Measurements from ENCODE around the gene PROB1. TPM values are rescaled to one million over a fixed set of nuclear protein-coding genes. Genes with fewer than 3 reads are reported as not detected.
"Not testable (repeated sequence)": the region's sequence is repeated elsewhere in the genome, so short reads cannot be mapped to it uniquely, and the experiment has no call there.

The PROB1 gene
- polyA plus RNA-seq, 1 donor: 2.4 TPM

DNA sequence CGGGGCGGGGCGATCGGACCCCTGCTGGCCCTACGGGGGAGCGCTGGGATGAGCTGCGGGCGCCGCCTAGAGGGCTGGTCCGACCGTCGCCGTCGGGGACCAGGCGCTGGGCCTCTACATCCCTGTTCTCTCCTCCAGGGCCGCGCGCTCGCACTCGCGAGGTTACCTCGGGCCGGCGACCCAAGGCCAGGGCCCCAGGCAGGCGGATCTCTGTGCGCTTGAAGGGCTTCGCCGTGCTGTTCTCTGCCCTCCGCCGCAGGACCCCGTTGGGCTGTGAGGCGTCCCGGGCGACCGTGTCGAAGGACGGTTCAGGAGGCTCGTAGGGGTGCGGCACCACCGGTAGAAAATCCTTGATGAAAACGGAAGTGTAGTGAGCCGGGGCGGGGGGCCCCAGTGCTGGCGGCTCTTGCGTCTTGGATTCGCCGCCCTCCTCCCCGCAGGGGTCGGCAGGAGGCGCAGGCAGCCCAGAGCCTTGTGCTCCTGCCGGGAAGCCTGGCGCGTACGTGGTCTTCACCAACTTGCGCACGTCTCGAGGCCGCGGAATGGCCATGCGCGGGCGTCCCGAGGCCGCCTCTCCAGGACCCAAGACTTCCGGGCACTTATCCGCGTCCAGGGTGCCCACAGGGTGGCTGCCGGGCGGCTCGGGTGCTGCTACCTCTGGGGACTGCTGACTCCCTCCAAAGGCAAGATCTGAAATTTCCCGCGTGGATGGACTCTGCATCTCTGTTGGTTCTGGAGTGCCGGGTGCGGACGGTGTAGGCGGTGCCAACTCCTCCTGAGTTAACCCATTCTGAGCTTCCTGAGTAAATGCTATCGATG is 2.0 kb downstream of the PROB1 start:
- DNase-seq: peak; percentile 65

DNA sequence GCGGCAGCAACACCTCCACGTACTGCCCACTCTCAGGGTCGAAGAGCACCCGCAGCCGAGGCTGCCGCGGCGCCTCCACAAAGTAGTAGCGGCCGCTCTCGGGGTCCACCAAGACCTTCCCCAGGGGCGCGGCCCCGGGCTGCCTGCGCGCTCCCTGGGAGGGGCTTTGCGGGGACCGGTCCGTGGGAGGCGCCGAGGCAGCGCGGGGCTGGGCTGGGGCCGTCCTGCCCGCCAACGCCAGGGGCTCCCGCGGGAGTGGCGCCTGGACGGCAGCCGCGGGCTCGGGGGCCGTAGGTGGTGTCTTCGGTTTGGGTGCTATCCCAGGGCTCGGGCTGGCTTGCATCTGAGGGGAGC is 2.6 kb downstream of the PROB1 start:
- DNase-seq: no peak

GRCh38 chr5:139391570-139392323 is 3.2 kb downstream of the PROB1 start:
- no peak for DNase-seq

- DNase-seq: no peak
Observed at GRCh38 chr5:139390639-139391569, 4.0 kb downstream of the PROB1 start.

- no peak for DNase-seq
Observed at GRCh38 chr5:139389701-139390638, 4.9 kb downstream of the PROB1 start, which contains the start of gene MZB1. Gene MZB1 (minus strand): TSS chr5:139389913. CDS start chr5:139389856, 57 bp downstream.

DNA sequence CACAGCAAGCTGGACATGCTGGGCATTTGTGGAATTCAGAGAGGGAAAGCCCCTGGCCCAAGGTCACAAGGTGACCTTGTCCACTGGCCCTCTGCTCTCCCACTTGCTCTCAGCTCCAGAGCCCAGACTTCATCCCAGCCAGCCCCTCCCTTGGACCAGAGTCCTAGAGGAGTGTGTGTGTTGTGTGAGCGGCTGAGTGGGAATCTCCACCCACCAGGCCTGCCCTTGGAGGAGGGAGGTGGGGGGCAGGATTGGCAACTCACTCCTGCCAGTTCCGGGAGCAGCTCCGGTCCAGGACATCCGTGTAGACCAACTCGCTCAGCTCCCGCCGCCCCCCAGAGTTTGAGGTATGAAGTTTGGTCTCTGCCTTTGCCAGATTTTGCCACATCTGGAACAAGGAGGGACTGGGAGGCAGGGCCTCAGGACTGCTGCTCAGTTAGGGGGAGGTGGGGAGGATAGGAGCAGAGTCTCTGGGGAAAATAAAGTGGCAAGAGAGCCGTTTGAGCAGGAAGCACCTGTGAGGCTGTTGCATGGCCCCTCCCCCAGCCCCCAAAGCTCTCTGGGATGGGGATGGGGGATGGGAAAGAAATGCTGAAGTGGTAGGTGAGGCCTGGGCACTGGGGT is 6.6 kb downstream of the PROB1 start:
- peak; percentile 25 for DNase-seq

DNA sequence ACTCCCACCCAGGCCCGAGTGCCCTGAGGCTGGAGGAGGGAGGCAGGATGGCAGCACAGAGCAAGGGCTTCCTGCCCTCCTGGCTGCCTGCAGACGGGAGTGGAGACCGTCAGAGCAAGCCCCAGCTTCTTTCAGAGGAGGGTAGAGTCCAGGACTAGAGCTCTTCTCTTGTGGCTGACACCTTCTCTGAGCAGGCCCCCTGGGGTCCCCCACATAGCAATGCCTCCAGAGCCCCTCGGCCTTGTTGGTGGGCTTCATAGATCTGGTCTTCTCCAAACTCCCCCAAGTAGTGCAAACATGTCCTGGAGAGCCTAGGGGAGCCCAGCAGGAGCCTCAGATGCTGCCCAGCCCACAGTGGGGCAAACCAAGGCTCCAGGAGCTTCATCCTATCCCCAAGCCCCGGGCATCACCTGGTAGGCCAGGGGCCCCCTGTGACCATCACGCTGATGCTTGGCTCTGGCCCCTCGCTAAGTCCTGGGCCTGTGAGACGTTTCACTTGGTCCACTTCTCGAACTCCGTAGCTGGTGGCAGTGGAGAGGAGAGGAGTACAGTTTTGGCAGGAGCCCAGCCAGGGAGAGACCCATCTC is 7.2 kb downstream of the PROB1 start:
- DNase-seq: no peak

DNA sequence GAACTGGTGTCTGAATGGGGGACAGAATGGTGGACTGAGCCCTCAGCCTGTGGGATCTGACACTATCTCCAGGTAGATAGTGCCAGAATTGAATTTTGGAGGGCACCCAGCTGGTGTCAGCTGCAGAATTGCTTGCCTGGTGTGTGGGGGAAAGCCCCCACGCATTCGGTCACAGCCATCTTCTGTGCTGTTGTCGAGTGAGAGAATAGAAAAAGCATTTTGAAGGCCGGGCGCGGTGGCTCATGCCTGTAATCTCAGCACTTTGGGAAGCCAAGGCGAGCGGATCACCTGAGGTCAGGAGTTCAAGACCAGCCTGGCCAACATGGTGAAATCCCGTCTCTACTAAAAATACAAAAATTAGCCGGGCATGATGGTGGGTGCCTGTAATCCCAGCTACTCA is 7.9 kb downstream of the PROB1 start:
- not testable (repeated sequence) for DNase-seq

- DNase-seq: no peak
Observed at GRCh38 chr5:139386050-139386438, 8.9 kb downstream of the PROB1 start.

- DNase-seq: no peak
Observed at GRCh38 chr5:139385061-139386049, 9.5 kb downstream of the PROB1 start.

DNA sequence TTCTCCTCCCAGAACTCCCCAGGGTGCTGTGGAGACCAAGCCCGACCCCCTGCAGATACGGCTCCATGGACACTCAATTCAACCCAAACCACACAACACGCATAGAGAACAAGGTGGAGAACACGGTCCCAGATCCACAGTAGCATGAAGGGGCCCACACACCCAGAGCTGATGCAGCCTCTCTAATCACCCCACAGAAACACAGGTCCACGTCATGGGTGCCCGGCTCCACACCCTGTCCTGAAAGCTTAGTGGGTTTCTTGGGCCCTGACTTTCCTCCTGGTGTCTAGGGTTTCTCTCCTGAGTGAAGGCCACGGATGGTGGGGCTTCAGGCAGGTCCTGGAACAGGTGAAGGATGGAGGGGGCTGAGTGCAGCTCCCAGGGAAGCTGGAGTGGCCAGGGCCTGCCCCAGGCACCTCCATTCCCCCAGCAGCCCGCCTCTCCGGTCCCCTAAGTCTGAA is 10.3 kb downstream of the PROB1 start:
- DNase-seq: no peak

- no peak for DNase-seq
Observed at GRCh38 chr5:139383993-139384590, 10.8 kb downstream of the PROB1 start.

DNA sequence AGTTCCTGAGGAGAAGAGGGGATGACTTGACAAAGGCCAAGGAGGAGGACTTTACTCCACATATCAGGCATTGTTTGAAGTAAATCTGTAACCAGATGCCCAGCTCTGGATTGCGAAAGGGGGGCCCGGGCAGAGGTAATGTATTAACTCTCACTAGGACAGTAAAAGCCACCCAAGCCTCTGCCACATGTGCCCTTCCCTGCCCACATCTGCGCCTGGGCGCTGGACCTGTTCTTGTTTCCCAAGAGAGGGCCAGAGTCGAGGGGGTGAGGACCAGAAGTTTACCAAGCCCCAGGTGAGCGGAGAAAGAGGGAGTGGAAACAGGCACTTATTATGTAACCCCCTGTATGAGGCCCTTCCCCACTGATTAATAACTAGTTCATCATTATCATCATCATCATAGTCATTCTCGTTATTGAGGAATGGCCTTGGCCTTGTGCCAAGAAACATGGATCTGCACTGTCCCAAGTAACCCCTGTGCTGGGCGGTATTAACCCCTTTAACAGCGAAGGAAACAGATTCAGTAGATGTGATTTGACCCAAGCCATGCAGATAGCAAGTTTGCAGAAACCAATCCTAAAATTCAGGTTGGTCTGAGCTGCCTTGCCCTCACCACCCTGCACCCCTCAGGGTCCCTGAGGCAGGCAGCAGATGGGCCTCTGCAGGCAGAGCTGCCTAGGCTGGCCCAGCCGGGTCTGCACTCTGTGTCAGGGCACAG is 11.5 kb downstream of the PROB1 start, which contains the start of gene SLC23A1:
Gene SLC23A1, minus strand, starts transcription at position 23 of the 718 bp plus-strand sequence. CDS start 44 bp downstream, outside the sequence.
- peak; percentile 35 for DNase-seq

DNA sequence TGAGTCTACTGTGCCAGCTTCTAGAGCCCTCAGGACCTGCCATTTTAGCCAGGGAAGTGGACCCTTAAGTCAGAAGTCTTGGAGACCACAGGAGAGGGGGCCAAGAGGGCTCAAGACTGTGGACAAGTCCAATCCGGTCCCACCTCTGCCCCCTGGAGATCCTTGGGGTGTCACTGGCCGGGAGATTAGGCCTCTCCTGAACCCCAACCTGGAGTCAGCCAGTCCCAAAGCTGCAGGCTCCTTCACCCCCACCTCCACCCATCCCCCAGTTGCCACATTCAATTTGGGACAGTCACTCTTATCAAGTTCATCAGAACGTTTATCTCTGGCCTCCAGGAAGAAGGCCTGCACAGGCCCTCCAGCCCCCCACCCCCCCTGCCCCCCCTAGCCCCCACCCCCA is 12.1 kb downstream of the PROB1 start:
- no peak for DNase-seq

DNA sequence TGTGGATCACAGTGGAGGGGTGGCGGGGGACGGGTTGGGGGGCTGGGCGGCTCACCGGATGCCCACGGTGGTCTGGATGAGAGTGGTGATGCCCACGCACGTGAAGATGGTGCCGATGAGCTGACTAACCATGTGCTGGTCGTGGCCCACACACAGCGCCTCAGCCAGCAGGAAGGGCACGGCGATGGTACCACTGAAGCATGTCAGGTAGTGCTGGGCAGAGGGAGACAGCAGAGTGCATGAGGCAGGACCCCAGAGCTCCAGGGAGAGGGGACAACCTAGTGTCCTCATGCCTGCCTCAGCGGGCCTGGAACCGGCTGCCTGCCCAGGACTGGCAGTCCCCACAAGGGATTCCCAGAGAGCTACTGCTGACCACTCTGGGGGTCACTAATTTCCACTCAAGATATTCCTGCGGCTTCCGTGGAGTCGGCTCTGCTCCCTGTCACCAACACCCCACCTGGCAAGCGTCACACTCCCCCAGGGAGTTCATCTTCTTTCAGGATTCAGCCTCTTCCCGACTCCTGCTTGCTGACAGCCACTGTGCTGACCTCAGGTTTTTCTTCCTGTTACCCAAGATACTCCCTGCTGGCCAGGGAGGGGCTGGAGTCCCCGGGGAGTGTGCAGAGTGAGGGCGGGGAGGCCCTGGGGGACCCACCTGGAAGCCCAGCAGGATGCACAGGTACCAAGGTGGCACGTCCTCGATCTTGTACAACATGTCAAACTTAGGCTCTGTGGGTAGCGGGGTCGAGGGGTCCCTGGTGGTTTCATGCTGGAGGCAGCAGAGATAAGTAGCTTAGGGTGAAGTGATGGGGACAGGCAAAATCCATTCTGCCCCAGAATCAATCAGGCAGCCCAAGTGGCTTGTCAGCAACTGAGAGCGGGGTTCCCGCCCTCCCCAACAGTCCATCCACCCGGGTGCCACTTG is 12.8 kb downstream of the PROB1 start:
- DNase-seq: no peak

All from left kidney (tissue), 2 donors.